ENCODE data around the gene ATP9A.
A peak's percentile ranks its signal among the peaks of the same experiment; 100 is the strongest.
"Not testable (repeated sequence)": the region's sequence is repeated elsewhere in the genome, so short reads cannot be mapped to it uniquely, and the experiment has no call there.

ATP9A gene

GRCh38 chr20:51752343-51752951 lies 15.7 kb downstream of the ATP9A start:
- DNase-seq, result no peak

DNA sequence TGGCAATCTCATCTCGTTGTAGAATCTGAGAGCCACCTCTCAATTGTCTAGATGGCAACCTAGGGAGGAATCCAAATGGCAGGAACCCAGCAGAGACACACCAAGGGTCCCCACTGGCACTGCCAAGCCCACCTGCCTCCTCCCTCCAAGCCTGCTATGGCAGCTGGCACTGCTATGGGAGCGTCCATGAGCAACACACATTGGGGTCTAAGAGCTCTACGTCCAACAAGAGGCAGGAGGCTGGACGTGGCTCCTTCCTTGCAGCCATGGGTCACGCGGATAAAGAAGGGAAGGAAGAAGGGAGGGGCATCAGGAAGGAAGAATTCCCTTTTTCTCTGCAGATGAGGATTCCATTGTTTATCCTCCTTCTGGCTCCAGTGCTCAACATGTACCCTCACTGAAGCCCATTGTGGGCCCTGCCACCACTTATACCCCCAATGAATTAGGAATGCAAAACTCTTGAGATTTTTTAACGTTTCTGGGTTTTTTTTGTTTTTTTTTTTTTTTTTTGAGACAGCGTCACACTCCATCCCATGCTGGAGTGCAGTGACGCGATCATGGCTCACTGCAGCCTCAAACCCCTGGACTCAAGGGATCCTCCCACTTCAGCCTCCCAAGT lies 17.3 kb downstream of the ATP9A start:
- no peak for DNase-seq

- peak; percentile 4 for DNase-seq
Measured at GRCh38 chr20:51750037-51750769, 18.0 kb downstream of the ATP9A start.

- DNase-seq, result no peak
Measured at GRCh38 chr20:51749674-51750036, 18.5 kb downstream of the ATP9A start.

DNA sequence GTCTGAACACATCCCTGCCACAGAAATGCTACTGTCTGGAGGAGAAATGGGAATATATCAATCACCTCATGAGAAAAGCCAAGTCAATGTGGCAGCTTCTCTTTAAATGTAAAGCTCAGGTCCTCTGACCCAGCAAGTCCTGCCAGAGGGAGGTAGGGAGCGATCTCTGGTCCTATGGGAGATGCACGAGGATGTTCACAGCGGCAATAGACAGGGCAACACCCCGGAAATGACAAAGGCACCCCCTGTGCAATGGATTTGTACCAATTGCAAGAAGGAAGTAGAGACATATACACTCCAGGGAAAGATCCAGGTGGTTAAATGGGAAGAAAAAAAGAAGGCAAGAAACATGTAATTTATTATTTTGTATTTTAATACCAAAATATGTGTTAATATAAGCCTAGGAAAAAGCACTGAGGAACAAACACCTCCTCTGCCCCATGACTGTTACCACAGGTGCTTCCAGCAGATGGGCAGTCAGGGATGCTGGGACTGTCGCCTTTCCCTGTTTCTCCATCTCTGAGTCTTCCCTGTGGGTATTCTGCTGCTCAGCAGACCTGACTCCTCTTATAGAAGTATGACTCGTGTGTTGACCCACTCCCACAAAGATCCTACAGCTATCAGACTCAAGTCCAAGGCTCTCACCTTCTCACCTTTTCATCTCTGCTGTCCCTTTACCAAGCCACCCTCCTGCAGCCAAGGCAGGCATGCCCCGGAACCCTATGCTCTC lies 20.8 kb downstream of the ATP9A start:
- no peak for DNase-seq

DNA sequence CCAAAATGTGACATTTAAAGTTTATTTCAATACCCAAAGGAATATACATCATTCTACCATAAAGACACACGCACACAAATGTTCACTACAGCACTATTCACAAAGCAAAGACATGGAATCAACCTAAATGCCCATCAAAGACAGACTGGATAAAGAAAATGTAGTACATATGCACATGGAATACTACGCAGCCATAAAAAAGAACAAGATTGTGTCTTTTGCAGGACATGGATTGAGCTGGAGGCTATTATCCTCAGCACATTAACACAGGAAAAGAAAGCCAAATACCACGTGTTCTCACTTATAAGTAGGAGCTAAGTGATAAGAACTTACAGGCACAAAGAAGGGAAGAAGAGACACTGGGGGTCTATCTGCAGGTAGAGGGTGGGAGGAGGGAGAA lies 22.4 kb downstream of the ATP9A start:
- no peak for DNase-seq

- DNase-seq, result no peak
Measured at GRCh38 chr20:51740838-51741237, 27.4 kb downstream of the ATP9A start.

GRCh38 chr20:51740308-51740707 lies 27.9 kb downstream of the ATP9A start:
- not testable (repeated sequence) for DNase-seq

DNA sequence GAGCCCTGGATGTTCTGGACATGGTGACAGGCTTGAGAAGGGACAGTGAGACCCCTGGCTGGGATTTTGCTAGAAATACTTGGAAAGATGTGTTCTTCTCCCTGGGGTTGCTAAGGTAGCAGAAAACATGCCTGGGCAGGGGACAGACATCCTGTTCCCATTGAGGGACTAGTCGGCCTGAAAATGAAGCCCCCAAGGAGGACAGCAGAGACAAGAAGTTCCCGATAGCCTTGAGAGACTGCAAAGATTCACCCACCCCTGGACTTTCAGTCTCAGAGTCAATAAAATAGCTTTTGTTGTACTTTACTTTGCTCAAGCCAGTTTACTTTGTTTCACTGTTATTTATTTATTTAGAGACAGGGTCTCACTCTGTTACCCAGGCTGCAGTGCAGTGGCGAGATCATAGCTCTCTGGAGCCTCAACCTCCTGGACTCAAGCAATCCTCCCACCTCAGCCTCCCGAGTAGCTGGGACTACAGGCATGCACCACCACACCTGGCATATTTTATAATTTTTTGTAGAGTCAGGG lies 28.4 kb downstream of the ATP9A start:
- DNase-seq, result no peak

DNA sequence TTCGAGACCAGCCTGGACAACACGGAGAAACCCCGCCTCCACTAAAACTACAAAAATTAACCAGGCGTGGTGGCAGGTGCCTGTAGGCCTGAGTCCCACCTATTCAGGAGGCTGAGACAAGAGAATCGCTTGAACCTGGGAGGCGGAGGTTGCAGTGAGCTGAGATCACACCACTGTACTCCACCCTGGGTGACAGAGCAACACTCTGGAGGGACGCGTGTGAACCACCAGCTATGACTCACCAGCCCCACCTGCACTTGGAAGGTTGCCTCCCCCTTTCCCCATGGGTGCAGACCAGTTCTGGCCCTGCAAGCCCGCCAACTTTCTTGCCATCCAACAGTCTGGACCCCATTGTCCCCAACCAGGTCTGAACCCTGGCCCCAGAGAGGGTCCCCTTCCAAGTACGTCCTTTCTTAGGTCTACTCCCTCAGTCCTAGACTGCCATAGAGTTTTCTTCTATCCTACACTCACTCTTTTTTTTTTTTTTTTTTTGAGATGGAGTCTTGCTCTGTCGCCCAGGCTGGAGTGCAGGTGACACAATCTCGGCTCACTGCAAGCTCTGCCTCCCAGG lies 29.2 kb downstream of the ATP9A start:
- DNase-seq, result no peak

DNA sequence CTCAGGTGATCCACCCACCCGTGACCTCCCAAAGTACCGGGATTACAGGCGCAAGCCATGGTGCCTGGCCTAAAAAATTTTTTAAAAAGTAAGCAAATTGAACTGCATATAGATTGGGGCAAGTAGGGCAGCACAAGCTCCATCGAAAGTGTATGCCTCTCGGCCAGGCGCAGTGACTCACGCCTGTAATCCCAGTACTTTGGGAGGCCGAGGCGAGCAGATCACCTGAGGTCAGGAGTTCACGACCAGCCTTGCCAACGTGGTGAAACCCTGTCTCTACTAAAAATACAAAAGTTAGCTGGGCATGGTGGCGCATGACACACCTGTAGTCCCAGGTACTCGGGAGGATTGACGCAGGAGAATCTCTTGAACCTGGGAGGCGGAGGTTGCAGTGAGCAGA lies 29.9 kb downstream of the ATP9A start:
- not testable (repeated sequence) for DNase-seq

DNA sequence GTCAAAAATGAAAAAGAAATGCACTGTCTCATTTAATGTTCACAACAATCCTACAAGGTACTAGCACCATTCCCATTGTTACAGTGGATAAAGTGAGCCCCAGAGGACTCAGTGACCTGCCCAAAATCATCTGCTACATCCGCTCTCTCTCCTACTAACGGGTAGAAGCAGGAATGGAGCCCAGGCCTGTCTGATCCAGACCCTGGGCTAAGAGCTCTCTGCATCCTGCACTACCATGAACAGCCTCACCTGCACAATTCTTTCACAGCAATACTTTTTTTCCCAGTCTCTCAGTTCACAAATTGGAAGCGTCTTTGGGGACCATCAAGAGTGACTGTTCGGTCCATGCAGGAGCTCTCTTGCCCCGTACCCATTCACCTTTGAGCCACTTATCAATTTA lies 31.2 kb downstream of the ATP9A start:
- DNase-seq, result no peak

DNA sequence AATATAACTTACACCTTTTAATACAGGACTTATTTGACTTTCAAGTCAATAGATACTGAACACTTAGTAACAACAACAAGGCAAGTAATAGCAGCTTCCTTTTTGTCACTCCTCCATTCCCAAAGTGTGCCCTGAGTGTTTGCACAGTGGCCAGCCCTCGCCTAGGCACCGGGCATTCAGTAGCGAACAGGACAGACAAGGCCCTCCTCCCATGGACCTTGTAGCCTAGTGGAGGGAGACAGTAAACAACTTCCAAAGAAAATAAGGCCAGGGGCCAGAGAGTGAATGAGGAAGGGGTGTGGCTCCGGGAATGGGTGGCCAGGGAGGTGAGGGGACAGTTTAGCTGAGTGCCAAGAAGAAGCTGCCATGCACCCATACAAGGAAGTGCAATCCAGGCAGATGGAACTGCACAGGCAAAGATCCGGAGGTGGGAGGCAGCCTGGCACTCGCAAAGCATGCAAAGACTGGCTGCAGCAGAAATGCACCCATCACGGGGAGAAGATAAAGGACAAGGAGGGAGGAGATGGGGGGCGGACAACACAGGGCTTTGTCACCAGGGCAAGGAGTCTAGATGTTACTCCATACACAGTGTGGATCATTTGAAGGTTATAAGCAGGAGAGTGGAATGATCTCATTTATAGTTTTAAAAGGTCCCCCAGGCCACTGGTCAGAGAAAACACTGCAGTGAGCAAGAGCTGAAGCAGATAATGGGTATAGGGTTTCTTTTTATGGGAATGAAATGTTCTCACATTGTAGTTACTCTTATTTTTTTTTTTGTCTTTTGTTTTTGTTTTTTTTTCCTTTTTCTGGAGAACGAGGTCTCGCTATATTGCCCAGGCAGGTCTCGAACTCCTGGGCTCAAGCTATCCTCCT lies 32.2 kb downstream of the ATP9A start:
- DNase-seq, result no peak

DNA sequence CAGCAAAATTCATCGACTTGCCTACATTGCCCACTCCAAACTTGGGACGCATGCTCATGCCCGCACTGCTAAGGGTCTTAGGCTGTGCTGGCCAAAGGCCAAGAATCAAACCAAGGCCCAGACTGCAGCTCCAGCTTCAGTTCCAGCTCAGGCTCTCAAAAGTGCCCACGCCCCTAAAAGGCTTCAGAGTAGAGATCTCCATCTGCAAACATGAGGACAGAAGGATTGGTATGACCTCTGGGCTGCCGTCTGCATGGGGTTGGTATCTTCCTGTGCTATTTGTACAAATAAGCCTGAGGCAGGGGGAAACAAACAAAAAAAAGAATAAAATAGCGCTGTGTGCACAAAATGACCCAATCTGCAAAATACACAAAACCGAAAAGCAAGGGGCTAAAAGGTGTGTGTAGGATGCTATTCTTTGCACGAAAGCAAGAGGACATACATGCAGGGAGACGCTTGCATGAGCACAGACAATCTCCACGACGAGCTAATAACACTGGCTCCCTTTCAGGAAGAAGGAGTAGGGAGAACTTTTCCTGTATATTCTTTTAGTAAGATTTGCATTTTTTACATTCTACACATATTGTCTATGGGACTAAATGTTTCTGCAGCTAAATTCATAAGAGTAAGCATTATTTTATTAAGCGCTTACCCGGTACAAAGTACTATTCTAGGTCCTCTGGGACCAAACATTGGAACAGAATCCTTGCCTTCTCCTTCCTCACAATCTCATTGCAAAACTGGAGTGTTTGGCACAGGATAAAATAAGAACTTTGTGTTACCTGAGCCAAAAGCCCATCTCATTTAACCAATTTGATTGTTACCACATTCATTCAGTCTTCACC lies 33.1 kb downstream of the ATP9A start:
- no peak for DNase-seq

DNA sequence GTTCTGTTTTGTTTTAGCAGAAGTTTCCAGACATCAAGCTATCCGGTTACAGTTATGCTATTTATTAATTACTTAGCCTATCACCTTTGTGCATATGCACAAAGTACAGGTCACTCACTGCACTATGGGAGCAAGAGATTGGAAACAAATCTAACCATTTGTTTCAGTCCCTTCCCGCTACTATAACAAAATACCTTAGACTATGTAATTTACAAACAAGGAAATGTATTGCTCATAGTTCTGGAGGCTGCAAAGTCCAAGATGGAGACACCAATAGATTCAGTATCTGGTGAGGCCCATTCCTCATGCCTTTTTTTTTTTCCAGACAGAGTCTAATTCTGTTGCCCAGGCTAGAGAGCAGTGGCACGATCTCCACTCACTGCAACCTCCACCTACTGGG lies 35.1 kb downstream of the ATP9A start:
- DNase-seq, result no peak

DNA sequence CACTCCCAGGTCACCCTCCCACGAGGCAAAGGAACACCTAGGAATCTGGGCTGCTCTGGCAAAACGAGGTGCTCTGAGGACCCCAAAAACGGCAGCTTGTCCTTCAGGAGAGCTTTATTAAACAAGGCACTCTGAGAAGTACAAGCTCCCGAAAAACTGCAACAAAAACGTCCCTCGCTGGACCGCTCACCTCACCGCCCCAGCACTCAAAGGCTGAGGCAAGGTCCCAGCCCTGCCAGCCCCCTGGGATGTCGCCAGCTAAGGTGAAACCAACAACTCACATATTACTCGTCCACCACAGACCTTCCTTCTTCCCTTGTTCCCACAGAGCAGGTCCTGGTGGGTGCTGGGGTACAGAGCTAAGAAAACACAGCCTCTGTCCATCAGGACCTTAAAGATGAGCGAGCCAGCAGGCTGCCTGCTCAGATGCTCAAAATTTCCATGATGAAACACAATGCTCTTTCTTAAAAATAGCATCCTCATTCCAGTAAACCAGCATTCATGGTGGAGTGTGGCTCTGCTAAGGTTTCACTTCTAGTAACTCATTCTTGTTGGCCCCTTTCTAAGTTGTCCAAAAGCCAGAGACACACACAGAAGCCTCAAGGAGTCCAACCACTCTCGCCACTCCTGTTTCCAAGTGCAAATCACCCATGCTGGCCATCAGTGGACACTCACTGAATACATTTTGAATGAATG lies 35.9 kb downstream of the ATP9A start:
- DNase-seq, result peak; percentile 40

DNA sequence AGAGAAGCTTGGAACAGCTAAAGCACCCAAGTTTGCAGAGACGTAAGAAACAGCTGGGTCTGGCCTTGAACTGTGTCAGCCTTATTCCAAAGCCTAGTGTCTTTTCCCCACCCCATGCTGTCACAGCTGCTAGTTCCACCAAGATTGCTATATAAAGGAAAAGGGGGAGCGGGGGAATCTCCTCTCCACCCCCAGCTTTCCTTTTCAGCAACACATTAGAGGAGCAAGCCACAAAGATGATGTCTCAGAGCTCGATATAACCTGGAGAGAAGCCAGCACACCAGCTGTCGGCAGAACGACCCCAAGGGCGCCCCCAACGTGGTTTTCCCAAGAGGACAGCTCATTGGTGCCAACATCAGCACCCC lies 36.5 kb downstream of the ATP9A start:
- DNase-seq, result no peak

- no peak for DNase-seq
Measured at GRCh38 chr20:51729771-51730170, 38.4 kb downstream of the ATP9A start.

DNA sequence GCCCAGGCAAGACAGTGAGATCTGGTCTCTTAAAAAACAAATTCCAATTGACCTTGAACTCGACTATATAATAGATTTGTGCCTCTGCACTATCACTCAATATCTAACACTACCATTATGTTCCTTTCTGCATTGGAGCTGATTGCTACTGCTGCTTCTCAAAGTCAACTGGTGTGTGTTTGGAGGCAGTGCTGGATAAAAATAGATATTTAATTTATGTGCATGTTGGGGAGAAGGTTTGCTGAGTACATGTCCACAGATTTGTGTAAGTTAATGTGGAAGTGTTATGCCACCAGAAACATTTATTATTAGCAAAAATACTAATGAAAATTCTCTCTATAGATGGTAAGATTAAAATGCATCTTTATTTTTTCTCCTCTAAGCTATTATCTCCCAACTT lies 39.5 kb downstream of the ATP9A start:
- no peak for DNase-seq

DNA sequence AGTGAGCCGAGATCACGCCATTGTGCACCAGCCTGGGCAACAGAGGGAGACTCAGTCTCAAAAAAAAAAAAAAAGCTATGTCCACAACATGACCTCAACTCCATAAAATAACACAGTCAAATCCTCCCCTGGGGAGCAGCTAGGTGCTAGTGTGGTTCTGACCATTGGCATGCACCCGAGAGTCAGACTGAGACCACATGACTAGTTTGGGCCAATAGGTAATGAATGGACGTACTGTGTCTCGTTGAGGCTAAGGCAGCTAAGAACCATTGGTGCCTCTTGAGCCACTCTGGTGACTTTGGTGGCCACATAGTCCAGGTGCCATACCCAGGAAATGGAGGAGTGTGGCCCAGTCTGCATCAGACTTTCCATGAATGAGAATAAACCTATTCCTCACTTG lies 40.3 kb downstream of the ATP9A start:
- DNase-seq, result no peak

Measured in MV-4-11 (cell line).